HG03108 (cell line): Measurements from ENCODE around the gene RSBN1.
"Not testable (repeated sequence)": the region's sequence is repeated elsewhere in the genome, so short reads cannot be mapped to it uniquely, and the experiment has no call there.

Source experiments
- ATAC-seq: cut with Tn5 transposase; IDR thresholded peaks from one replicate; pipeline ENCODE4 v1.9.1; 2021; ENCODE audit warnings: moderate library complexity; ENCODE audit not compliant: unreplicated experiment

The RSBN1 gene

GRCh38 chr1:113783254-113784103, 28.8 kb downstream of the RSBN1 start:
- peak; percentile 75 for ATAC-seq

- ATAC-seq, result no peak
Observed at GRCh38 chr1:113782406-113782805, 29.9 kb downstream of the RSBN1 start.

- peak; percentile 50 for ATAC-seq
Observed at GRCh38 chr1:113780374-113781146, 31.7 kb downstream of the RSBN1 start.

- ATAC-seq, result no peak
Observed at GRCh38 chr1:113779542-113779941, 32.7 kb downstream of the RSBN1 start.

GRCh38 chr1:113777561-113777960, 34.7 kb downstream of the RSBN1 start:
- ATAC-seq, result no peak

- no peak for ATAC-seq
Observed at GRCh38 chr1:113770031-113770430, 42.2 kb downstream of the RSBN1 start.

GRCh38 chr1:113769601-113769970, 42.7 kb downstream of the RSBN1 start:
- ATAC-seq, result no peak

GRCh38 chr1:113768916-113769600, 43.2 kb downstream of the RSBN1 start:
- ATAC-seq, result no peak

GRCh38 chr1:113765306-113766230, 46.7 kb downstream of the RSBN1 start:
- no peak for ATAC-seq

GRCh38 chr1:113763661-113764060, 48.6 kb downstream of the RSBN1 start:
- no peak for ATAC-seq

- ATAC-seq, result no peak
Observed at GRCh38 chr1:113761937-113762336, 50.3 kb downstream of the RSBN1 start.

- no peak for ATAC-seq
Observed at GRCh38 chr1:113760102-113761080, 51.9 kb downstream of the RSBN1 start.

GRCh38 chr1:113759333-113760101, 52.8 kb downstream of the RSBN1 start, which contains the start of gene PHTF1:
PHTF1 (minus strand) TSS chr1:113759486; CDS start chr1:113758703, 783 bp downstream.
- peak; percentile 82 for ATAC-seq

- peak; percentile 43 for ATAC-seq
Observed at GRCh38 chr1:113758631-113759332, 53.5 kb downstream of the RSBN1 start.

- ATAC-seq, result no peak
Observed at GRCh38 chr1:113756461-113756860, 55.8 kb downstream of the RSBN1 start.

GRCh38 chr1:113753333-113753732, 58.9 kb downstream of the RSBN1 start:
- ATAC-seq, result not testable (repeated sequence)

GRCh38 chr1:113751516-113751915, 60.8 kb downstream of the RSBN1 start:
- ATAC-seq, result no peak

GRCh38 chr1:113751114-113751513, 61.2 kb downstream of the RSBN1 start:
- ATAC-seq, result no peak
